ENCODE results near the gene KIAA2012.

Gene KIAA2012

DNA sequence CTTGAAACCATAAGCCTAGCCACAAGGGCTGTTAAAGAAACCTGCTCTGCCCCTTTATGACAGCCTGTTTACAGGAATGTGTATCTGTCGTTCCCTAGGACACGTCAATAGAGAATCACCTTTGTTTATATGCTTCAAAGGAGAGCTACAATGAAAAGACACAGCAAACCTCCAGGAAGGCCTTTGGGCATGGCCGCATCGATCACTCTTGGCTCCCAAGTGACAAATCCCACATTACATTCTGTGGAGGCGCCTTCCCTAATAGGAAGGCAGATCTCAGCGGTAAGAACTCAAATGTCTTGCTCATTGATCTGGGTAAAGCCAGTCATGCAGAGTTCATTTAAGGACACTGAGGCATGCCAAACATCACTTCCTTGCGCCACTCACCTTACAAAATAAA is 26.5 kb downstream of the KIAA2012 start:
- H3K4me3 ChIP-seq (ENCODE audit: low read depth in 1 of 2, low read length in 2 of 2) = no peak overlapping the region
- H3K9ac ChIP-seq (ENCODE audit: low read depth in 1 of 2, low read length in 2 of 2) = no peak overlapping the region
- no peak overlapping the region for H3K27ac ChIP-seq (ENCODE audit: low read depth, low read length)
- no peaks in the 10 kb centered on the region for H3K27me3 ChIP-seq (ENCODE audit: control insufficient read depth in 1 of 2, insufficient read depth in 2 of 2, low read length in 2 of 2)
- H3K36me3 ChIP-seq (ENCODE audit: control insufficient read depth in 1 of 2, insufficient read depth in 2 of 2, low read length in 2 of 2) = no peaks in the 10 kb centered on the region
- H3K9me3 ChIP-seq (ENCODE audit: control insufficient read depth in 1 of 2, low read length in 2 of 2) = no peaks in the 10 kb centered on the region
- H3K4me1 ChIP-seq (ENCODE audit: control insufficient read depth in 1 of 2, insufficient read depth in 2 of 2, low read length in 2 of 2) = no peaks in the 10 kb centered on the region

DNA sequence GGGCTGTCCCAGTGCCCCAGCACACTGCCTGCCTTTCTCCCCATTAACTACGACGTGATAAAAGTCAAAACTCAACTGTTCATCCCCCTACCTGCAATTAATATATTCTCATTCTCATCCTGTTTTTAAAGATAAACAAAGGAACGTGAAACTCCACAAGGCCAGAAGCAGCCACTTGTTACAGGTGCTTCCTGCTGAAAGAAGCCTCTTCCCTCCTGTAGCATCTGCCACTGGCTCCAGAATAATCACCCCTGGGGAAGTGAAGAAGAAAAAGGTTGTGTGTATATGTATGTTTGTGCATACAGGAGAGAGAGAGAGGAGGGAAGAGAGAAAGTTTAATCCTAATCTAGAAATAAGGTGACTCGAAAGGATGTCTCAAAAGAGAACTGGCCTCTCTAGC is 27.1 kb downstream of the KIAA2012 start:
- H3K4me3 ChIP-seq (ENCODE audit: low read depth in 1 of 2, low read length in 2 of 2) = no peak overlapping the region
- no peaks in the 10 kb centered on the region for H3K36me3 ChIP-seq (ENCODE audit: control insufficient read depth in 1 of 2, insufficient read depth in 2 of 2, low read length in 2 of 2)
- no peaks in the 10 kb centered on the region for H3K4me1 ChIP-seq (ENCODE audit: control insufficient read depth in 1 of 2, insufficient read depth in 2 of 2, low read length in 2 of 2)
- H3K9me3 ChIP-seq (ENCODE audit: control insufficient read depth in 1 of 2, low read length in 2 of 2) = no peaks in the 10 kb centered on the region
- H3K9ac ChIP-seq (ENCODE audit: low read depth in 1 of 2, low read length in 2 of 2) = no peak overlapping the region
- no peak overlapping the region for H3K27ac ChIP-seq (ENCODE audit: low read depth, low read length)
- H3K27me3 ChIP-seq (ENCODE audit: control insufficient read depth in 1 of 2, insufficient read depth in 2 of 2, low read length in 2 of 2) = no peaks in the 10 kb centered on the region

DNA sequence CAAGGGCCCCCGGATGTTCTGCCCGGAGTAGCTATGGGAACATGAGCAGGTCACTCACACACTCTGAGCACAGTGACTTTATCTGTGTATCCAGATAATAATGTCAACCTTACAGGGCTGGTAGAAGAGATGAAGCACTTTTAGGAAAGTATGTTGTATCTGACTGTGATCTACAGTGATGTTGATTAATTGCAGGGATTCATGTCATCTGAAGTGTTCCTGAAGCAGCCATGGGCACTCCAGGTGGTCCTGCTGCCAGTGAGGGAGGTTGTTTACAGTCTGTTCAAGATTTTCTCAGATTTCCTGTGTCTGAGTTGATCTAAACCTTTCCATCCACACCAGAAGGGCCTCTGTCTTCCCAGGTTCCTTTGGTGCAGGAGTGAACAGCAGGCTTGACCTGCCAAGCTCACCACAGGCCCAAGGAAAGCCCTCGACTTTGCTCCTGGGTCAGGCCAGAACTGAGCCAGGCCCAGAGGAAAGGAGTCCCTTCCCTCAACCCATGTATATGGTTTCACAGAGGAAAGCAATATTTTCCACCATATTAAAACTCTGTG is 28.0 kb downstream of the KIAA2012 start:
- Histone ChIP-seq H3K27ac (ENCODE audit: low read depth, low read length) (no peak overlapping the region), H3K9ac (ENCODE audit: low read depth in 1 of 2, low read length in 2 of 2) (no peak overlapping the region)

GRCh38 chr2:202102425-202103000 is 29.5 kb downstream of the KIAA2012 start:
- no peak overlapping the region for H3K9ac ChIP-seq (ENCODE audit: low read depth in 1 of 2, low read length in 2 of 2)
- H3K4me3 ChIP-seq (ENCODE audit: low read depth in 1 of 2, low read length in 2 of 2) = no peak overlapping the region
- H3K27me3 ChIP-seq (ENCODE audit: control insufficient read depth in 1 of 2, insufficient read depth in 2 of 2, low read length in 2 of 2) = no peaks in the 10 kb centered on the region
- no peak overlapping the region for H3K27ac ChIP-seq (ENCODE audit: low read depth, low read length)
- H3K9me3 ChIP-seq (ENCODE audit: control insufficient read depth in 1 of 2, low read length in 2 of 2) = no peaks in the 10 kb centered on the region
- no peaks in the 10 kb centered on the region for H3K4me1 ChIP-seq (ENCODE audit: control insufficient read depth in 1 of 2, insufficient read depth in 2 of 2, low read length in 2 of 2)
- no peaks in the 10 kb centered on the region for H3K36me3 ChIP-seq (ENCODE audit: control insufficient read depth in 1 of 2, insufficient read depth in 2 of 2, low read length in 2 of 2)

More for the DNA sequence above, 28.0 kb downstream of the KIAA2012 start:
- H3K9me3 ChIP-seq (ENCODE audit: control insufficient read depth in 1 of 2, low read length in 2 of 2) = no peaks in the 10 kb centered on the region
- no peaks in the 10 kb centered on the region for H3K36me3 ChIP-seq (ENCODE audit: control insufficient read depth in 1 of 2, insufficient read depth in 2 of 2, low read length in 2 of 2)
- no peaks in the 10 kb centered on the region for H3K27me3 ChIP-seq (ENCODE audit: control insufficient read depth in 1 of 2, insufficient read depth in 2 of 2, low read length in 2 of 2)
- H3K4me3 ChIP-seq (ENCODE audit: low read depth in 1 of 2, low read length in 2 of 2) = no peak overlapping the region
- H3K4me1 ChIP-seq (ENCODE audit: control insufficient read depth in 1 of 2, insufficient read depth in 2 of 2, low read length in 2 of 2) = no peaks in the 10 kb centered on the region

- no peak overlapping the region for H3K27ac ChIP-seq (ENCODE audit: low read depth, low read length)
- no peaks in the 10 kb centered on the region for H3K4me1 ChIP-seq (ENCODE audit: control insufficient read depth in 1 of 2, insufficient read depth in 2 of 2, low read length in 2 of 2)
- no peak overlapping the region for H3K4me3 ChIP-seq (ENCODE audit: low read depth in 1 of 2, low read length in 2 of 2)
- no peaks in the 10 kb centered on the region for H3K27me3 ChIP-seq (ENCODE audit: control insufficient read depth in 1 of 2, insufficient read depth in 2 of 2, low read length in 2 of 2)
- no peaks in the 10 kb centered on the region for H3K9me3 ChIP-seq (ENCODE audit: control insufficient read depth in 1 of 2, low read length in 2 of 2)
- no peak overlapping the region for H3K9ac ChIP-seq (ENCODE audit: low read depth in 1 of 2, low read length in 2 of 2)
- no peaks in the 10 kb centered on the region for H3K36me3 ChIP-seq (ENCODE audit: control insufficient read depth in 1 of 2, insufficient read depth in 2 of 2, low read length in 2 of 2)
These were observed 31.3 kb downstream of the KIAA2012 start for GRCh38 chr2:202104286-202104870.

DNA sequence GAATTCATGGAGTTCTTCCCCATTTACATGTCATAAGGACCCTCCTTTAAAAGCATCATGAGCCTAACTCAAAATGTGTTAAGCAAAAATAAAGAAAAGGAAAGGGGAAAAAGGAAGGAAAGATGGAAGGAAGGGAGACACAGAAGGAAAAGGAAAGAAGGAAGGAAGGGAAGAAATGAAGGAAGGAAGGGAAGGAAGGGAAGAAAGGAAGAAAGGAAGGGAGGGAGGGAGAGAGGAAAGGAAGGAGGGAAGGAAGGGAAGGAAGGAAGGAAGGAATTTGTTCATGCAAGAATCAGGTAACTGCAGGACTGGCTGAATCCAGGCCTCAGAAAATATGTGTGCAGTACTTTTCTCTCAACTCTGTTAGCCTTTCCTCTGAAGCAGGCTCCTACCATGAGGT is 32.0 kb downstream of the KIAA2012 start:
- H3K27me3 ChIP-seq (ENCODE audit: control insufficient read depth in 1 of 2, insufficient read depth in 2 of 2, low read length in 2 of 2) = no peaks in the 10 kb centered on the region
- no peaks in the 10 kb centered on the region for H3K36me3 ChIP-seq (ENCODE audit: control insufficient read depth in 1 of 2, insufficient read depth in 2 of 2, low read length in 2 of 2)

GRCh38 chr2:202108345-202108744 is 35.3 kb downstream of the KIAA2012 start:
- no peak overlapping the region for H3K9ac ChIP-seq (ENCODE audit: low read depth in 1 of 2, low read length in 2 of 2)
- no peak overlapping the region for H3K27ac ChIP-seq (ENCODE audit: low read depth, low read length)
- H3K27me3 ChIP-seq (ENCODE audit: control insufficient read depth in 1 of 2, insufficient read depth in 2 of 2, low read length in 2 of 2) = no peaks in the 10 kb centered on the region
- no peaks in the 10 kb centered on the region for H3K4me1 ChIP-seq (ENCODE audit: control insufficient read depth in 1 of 2, insufficient read depth in 2 of 2, low read length in 2 of 2)
- H3K4me3 ChIP-seq (ENCODE audit: low read depth in 1 of 2, low read length in 2 of 2) = no peak overlapping the region
- H3K36me3 ChIP-seq (ENCODE audit: control insufficient read depth in 1 of 2, insufficient read depth in 2 of 2, low read length in 2 of 2) = no peaks in the 10 kb centered on the region
- H3K9me3 ChIP-seq (ENCODE audit: control insufficient read depth in 1 of 2, low read length in 2 of 2) = no peaks in the 10 kb centered on the region

More for the DNA sequence above, 32.0 kb downstream of the KIAA2012 start:
- Histone ChIP-seq H3K4me3 (ENCODE audit: low read depth in 1 of 2, low read length in 2 of 2) (no peak overlapping the region), H3K9me3 (ENCODE audit: control insufficient read depth in 1 of 2, low read length in 2 of 2) (no peaks in the 10 kb centered on the region), H3K27ac (ENCODE audit: low read depth, low read length) (no peak overlapping the region), H3K9ac (ENCODE audit: low read depth in 1 of 2, low read length in 2 of 2) (no peak overlapping the region), H3K4me1 (ENCODE audit: control insufficient read depth in 1 of 2, insufficient read depth in 2 of 2, low read length in 2 of 2) (no peaks in the 10 kb centered on the region)

- Histone ChIP-seq H3K9me3 (ENCODE audit: control insufficient read depth in 1 of 2, low read length in 2 of 2) (no peaks in the 10 kb centered on the region), H3K27ac (ENCODE audit: low read depth, low read length) (no peak overlapping the region), H3K27me3 (ENCODE audit: control insufficient read depth in 1 of 2, insufficient read depth in 2 of 2, low read length in 2 of 2) (no peaks in the 10 kb centered on the region), H3K36me3 (ENCODE audit: control insufficient read depth in 1 of 2, insufficient read depth in 2 of 2, low read length in 2 of 2) (no peaks in the 10 kb centered on the region), H3K9ac (ENCODE audit: low read depth in 1 of 2, low read length in 2 of 2) (no peak overlapping the region), H3K4me1 (ENCODE audit: control insufficient read depth in 1 of 2, insufficient read depth in 2 of 2, low read length in 2 of 2) (no peaks in the 10 kb centered on the region), H3K4me3 (ENCODE audit: low read depth in 1 of 2, low read length in 2 of 2) (no peak overlapping the region)
These were observed 36.2 kb downstream of the KIAA2012 start for GRCh38 chr2:202109139-202109736.

- Histone ChIP-seq H3K4me1 (ENCODE audit: control insufficient read depth in 1 of 2, insufficient read depth in 2 of 2, low read length in 2 of 2) (no peaks in the 10 kb centered on the region), H3K9ac (ENCODE audit: low read depth in 1 of 2, low read length in 2 of 2) (no peak overlapping the region), H3K9me3 (ENCODE audit: control insufficient read depth in 1 of 2, low read length in 2 of 2) (no peaks in the 10 kb centered on the region), H3K27ac (ENCODE audit: low read depth, low read length) (no peak overlapping the region), H3K27me3 (ENCODE audit: control insufficient read depth in 1 of 2, insufficient read depth in 2 of 2, low read length in 2 of 2) (no peaks in the 10 kb centered on the region), H3K4me3 (ENCODE audit: low read depth in 1 of 2, low read length in 2 of 2) (no peak overlapping the region), H3K36me3 (ENCODE audit: control insufficient read depth in 1 of 2, insufficient read depth in 2 of 2, low read length in 2 of 2) (no peaks in the 10 kb centered on the region)
These were observed 36.7 kb downstream of the KIAA2012 start for GRCh38 chr2:202109737-202110184.

- H3K4me1 ChIP-seq (ENCODE audit: control insufficient read depth in 1 of 2, insufficient read depth in 2 of 2, low read length in 2 of 2) = no peaks in the 10 kb centered on the region
- no peak overlapping the region for H3K9ac ChIP-seq (ENCODE audit: low read depth in 1 of 2, low read length in 2 of 2)
- H3K27ac ChIP-seq (ENCODE audit: low read depth, low read length) = no peak overlapping the region
- no peaks in the 10 kb centered on the region for H3K9me3 ChIP-seq (ENCODE audit: control insufficient read depth in 1 of 2, low read length in 2 of 2)
- H3K36me3 ChIP-seq (ENCODE audit: control insufficient read depth in 1 of 2, insufficient read depth in 2 of 2, low read length in 2 of 2) = no peaks in the 10 kb centered on the region
- H3K27me3 ChIP-seq (ENCODE audit: control insufficient read depth in 1 of 2, insufficient read depth in 2 of 2, low read length in 2 of 2) = no peaks in the 10 kb centered on the region
- no peak overlapping the region for H3K4me3 ChIP-seq (ENCODE audit: low read depth in 1 of 2, low read length in 2 of 2)
These were observed 37.4 kb downstream of the KIAA2012 start for GRCh38 chr2:202110491-202110890.
